Natural killer cell (primary cell): ENCODE results near the gene ABCA2. TPM values are rescaled to one million over a fixed set of nuclear protein-coding genes. Genes with fewer than 3 reads are reported as not detected.

ENCODE experiments used
- ATAC-seq, 3 donors: fragments of 150-1000 bp in 2 of 3; fragments of 200-7000 bp in 1 of 3; cut with Tn5 transposase; 1 replicate in 1 of 3; 2 replicates in 2 of 3; pipeline ENCODE4 v1.10.0; 2021; ENCODE audit warnings: mild to moderate bottlenecking in 2 of 3, moderate library complexity in 2 of 3
- DNase-seq, 2 donors: peaks; one replicate each; pipeline versions ENCODE4 v3.0.0 to v3.0.0-alpha.2; 2013 to 2021; ENCODE audit warnings: mixed read lengths in 1 of 2
- H3K27ac ChIP-seq: one replicate; pipeline ENCODE4 v1.5.1; 2013; ENCODE audit warnings: mild to moderate bottlenecking, low read length
- H3K27me3 ChIP-seq: one replicate; pipeline ENCODE4 v1.6.1; 2013; ENCODE audit warnings: low read length; ENCODE audit not compliant: control insufficient read depth, insufficient read depth
- H3K36me3 ChIP-seq: one replicate; pipeline ENCODE4 v1.6.1; 2013; ENCODE audit warnings: low read length; ENCODE audit not compliant: control insufficient read depth, insufficient read depth
- H3K4me1 ChIP-seq: one replicate; pipeline ENCODE4 v1.6.1; 2013; ENCODE audit warnings: low read length; ENCODE audit not compliant: control insufficient read depth, insufficient read depth
- H3K4me3 ChIP-seq: one replicate; pipeline ENCODE4 v1.5.1; 2013; ENCODE audit warnings: low read length
- H3K9me3 ChIP-seq: one replicate; pipeline ENCODE4 v1.6.1; 2013; ENCODE audit warnings: low read length; ENCODE audit not compliant: control insufficient read depth, insufficient read depth
- H3K27ac Mint-ChIP-seq, 2 donors: one replicate each; pipeline ENCODE4 v1.8.0; 2022; ENCODE audit warnings: mild to moderate bottlenecking in 2 of 2, mixed read lengths in 2 of 2, moderate library complexity in 1 of 2
- H3K27me3 Mint-ChIP-seq, 2 donors: one replicate each; pipeline ENCODE4 v1.8.0; 2022; ENCODE audit warnings: low read depth in 2 of 2, mixed read lengths in 2 of 2
- H3K36me3 Mint-ChIP-seq: one replicate; pipeline ENCODE4 v1.8.0; 2022; ENCODE audit warnings: mixed read lengths
- H3K4me1 Mint-ChIP-seq, 2 donors: one replicate each; pipeline ENCODE4 v1.8.0; 2022; ENCODE audit warnings: mixed read lengths in 2 of 2
- H3K4me3 Mint-ChIP-seq: one replicate; pipeline ENCODE4 v1.8.0; 2022; ENCODE audit warnings: mild to moderate bottlenecking, moderate library complexity, mixed read lengths
- H3K9me3 Mint-ChIP-seq, 2 donors: one replicate each; pipeline ENCODE4 v1.8.0; 2022; ENCODE audit warnings: mixed read lengths in 2 of 2
- WGBS: methylation state at CpG from one replicate; pipeline ENCODE4 v1.1.7; 2013; ENCODE audit warnings: missing lambda C conversion rate; ENCODE audit not compliant: insufficient coverage; 5-methylcytosine and 5-hydroxymethylcytosine counted together
- intact Hi-C: fragments of 100-400 bp; cut with micrococcal nuclease; formaldehyde crosslinking; loops from one replicate; pipeline ENCODE4 v1.14.2; 2022
- total RNA-seq, 4 donors: library from RNA; stranded (reverse); fragments of 120-200 nt in 1 of 4; gene quantifications; one replicate each; pipeline versions ENCODE4 v1.2.3 to v1.2.4, GENCODE V29; 2013 to 2022
- TF ChIP-seq, protein P1 (sequence below): fragments of 200-600 bp; IDR thresholded peaks from one replicate; pipeline ENCODE4 v1.8.0; 2022; ENCODE audit warnings: antibody characterized with exemption

Gene ABCA2
- total RNA-seq, 3 donors from 2014 or later (not counting 1 experiment from before 2014, with no cell fraction given) = 356 to 416 (median 357) TPM

GRCh38 chr9:136962163-136962562 lies 65.9 kb downstream of the ABCA2 start:
- Histone ChIP-seq H3K9me3 (no peaks in the 10 kb centered on the region), H3K27me3 (no peaks in the 10 kb centered on the region), H3K27ac (peak overlapping the region; percentile 34), H3K4me1 (peaks cover 94% of the 10 kb centered on the region), H3K36me3 (no peaks in the 10 kb centered on the region), H3K4me3 (no peak overlapping the region)
- Mint-ChIP-seq H3K9me3 (no peaks in the 10 kb centered on the region), H3K4me1 (peaks cover 35 to 78% of the 10 kb centered on the region in 2 donors), H3K36me3 (no peaks in the 10 kb centered on the region), H3K4me3 (peak overlapping the region; percentile 25), H3K27me3 (no peaks in the 10 kb centered on the region), H3K27ac (peak overlapping the region; percentile 76 to 85)
- TF ChIP-seq, protein P1, sequence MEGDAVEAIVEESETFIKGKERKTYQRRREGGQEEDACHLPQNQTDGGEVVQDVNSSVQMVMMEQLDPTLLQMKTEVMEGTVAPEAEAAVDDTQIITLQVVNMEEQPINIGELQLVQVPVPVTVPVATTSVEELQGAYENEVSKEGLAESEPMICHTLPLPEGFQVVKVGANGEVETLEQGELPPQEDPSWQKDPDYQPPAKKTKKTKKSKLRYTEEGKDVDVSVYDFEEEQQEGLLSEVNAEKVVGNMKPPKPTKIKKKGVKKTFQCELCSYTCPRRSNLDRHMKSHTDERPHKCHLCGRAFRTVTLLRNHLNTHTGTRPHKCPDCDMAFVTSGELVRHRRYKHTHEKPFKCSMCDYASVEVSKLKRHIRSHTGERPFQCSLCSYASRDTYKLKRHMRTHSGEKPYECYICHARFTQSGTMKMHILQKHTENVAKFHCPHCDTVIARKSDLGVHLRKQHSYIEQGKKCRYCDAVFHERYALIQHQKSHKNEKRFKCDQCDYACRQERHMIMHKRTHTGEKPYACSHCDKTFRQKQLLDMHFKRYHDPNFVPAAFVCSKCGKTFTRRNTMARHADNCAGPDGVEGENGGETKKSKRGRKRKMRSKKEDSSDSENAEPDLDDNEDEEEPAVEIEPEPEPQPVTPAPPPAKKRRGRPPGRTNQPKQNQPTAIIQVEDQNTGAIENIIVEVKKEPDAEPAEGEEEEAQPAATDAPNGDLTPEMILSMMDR = no peak
- no peak for DNase-seq
- ATAC-seq = no peak
- intact Hi-C loops = no loop called here
- 78% methylated on average over 9 of the region's 9 CpGs for WGBS

DNA sequence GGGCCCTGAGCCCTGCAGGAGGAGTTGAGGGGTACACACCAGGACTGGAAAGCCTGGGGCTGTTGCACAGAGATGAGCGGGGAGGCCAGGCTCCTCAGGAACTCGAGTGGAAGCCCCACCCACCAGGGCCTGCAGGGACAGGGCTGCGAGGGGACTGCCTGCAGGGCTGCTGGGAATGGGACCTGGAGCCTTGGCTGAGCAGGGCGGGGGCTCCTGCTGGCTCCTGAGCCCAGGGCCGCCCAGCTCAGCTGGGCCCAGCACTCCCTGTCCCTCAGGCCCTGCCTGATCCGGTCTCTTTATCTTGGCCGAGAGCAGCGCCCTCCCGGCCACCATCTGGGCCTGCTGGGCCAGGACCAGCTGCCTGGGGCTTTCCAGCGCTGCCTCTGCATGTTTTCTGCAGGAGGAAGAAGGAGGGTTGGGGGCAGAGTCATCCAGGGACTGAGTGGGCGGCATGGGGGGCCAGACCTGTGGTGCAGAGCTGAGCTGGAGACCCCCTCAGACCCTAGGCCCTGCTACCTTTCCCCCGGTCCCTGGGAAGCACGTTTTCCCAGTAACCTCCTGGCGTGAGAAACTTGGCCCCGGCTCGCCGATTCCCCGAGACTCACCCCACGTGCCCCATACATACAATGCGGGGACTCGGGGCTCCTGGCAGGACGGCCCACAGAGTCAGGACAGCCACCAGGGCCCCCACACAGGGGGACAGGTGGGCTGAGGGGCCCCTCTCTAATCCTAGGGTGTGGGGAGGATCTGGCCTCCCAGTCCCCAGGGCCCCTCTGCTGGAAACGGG lies 66.6 kb downstream of the ABCA2 start:
- intact Hi-C loops = no loop called here
- TF ChIP-seq, protein P1 = no peak
- ATAC-seq = peak in 1 of 3 donors; percentile 10
- H3K36me3 Mint-ChIP-seq = no peaks in the 10 kb centered on the region
- H3K4me3 Mint-ChIP-seq = peak overlapping the region; percentile 31
- peak overlapping the region; percentile 76 to 85 for H3K27ac Mint-ChIP-seq
- H3K27me3 ChIP-seq = no peaks in the 10 kb centered on the region
- WGBS = 87% methylated on average over 23 of the region's 23 CpGs
- no peak for DNase-seq
- H3K4me3 ChIP-seq = no peak overlapping the region
- H3K27me3 Mint-ChIP-seq = no peaks in the 10 kb centered on the region
- H3K9me3 Mint-ChIP-seq = peaks cover 3 to 4% of the 10 kb centered on the region in 2 donors
- no peak overlapping the region for H3K27ac ChIP-seq
- H3K9me3 ChIP-seq = no peaks in the 10 kb centered on the region
- no peaks in the 10 kb centered on the region for H3K36me3 ChIP-seq
- peaks cover 36 to 81% of the 10 kb centered on the region in 2 donors for H3K4me1 Mint-ChIP-seq
- peaks cover 90% of the 10 kb centered on the region for H3K4me1 ChIP-seq

DNA sequence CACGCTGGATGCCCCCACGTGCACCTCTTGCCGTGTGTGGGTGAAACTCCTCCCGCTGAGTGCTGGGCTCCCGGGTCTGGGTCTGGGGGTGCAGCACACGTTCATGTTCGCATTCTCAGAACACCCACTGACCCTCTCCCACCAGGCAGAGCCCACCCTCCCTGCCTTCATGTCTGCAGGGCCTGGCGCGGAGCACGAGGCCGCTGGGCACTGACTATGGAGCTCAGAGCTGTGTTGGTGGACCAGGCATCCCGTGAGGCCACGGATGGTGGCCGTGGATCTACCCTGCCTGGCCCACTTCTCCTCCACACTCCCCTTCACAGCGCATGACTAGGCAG lies 67.1 kb downstream of the ABCA2 start:
- intact Hi-C loops = loop anchor here (1.0 kb wide), 1 partner anchor 39 kb away; no protein-coding TSS in a partner anchor
- peak overlapping the region; percentile 8 for H3K27ac ChIP-seq
- no peaks in the 10 kb centered on the region for H3K27me3 Mint-ChIP-seq
- TF ChIP-seq, protein P1 = no peak
- no peaks in the 10 kb centered on the region for H3K36me3 ChIP-seq
- peaks cover 33 to 81% of the 10 kb centered on the region in 2 donors for H3K4me1 Mint-ChIP-seq
- H3K4me3 Mint-ChIP-seq = peak overlapping the region; percentile 79
- no peak overlapping the region for H3K4me3 ChIP-seq
- no peaks in the 10 kb centered on the region for H3K9me3 ChIP-seq
- H3K9me3 Mint-ChIP-seq = peaks cover 4 to 5% of the 10 kb centered on the region in 2 donors
- ATAC-seq (peak in 1 of 3 donors; percentile 18), DNase-seq (no peak)
- peak overlapping the region; percentile 85 to 87 for H3K27ac Mint-ChIP-seq
- no peaks in the 10 kb centered on the region for H3K27me3 ChIP-seq
- H3K36me3 Mint-ChIP-seq = no peaks in the 10 kb centered on the region
- WGBS = 74% methylated on average over 15 of the region's 15 CpGs
- H3K4me1 ChIP-seq = peaks cover 84% of the 10 kb centered on the region
